Measurements from ENCODE around the gene PIP5K1C.

Gene PIP5K1C

DNA sequence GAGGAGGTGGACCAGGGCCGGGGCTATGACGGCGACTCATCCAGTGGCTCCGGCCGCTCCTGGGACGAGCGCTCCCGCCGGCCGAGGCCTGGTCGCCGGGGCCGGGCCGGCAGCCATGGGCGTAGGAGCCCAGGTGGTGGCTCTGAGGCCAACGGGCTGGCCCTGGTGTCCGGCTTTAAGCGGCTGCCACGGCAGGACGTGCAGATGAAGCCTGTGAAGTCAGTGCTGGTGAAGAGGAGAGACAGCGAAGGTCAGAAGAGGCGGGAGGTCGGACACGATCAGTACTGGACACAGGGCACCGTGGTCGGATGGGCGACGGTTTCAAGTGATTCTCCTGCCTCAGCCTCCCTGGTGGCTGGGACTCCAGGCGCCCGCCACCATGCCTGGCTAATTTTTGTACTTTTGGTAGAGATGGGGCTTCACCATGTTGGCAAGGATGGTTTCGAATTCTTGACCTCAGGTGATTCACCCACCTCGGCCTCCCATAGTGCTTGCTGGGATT lies 30.2 kb upstream of the PIP5K1C start:
- DNase-seq (ENCODE audit: low read depth in 2 of 2): no peak
- H3K4me3 ChIP-seq (replicated peaks in 1 of 2; ENCODE audit: low read depth in 2 of 2, low read length in 2 of 2): no peak overlapping the region
- TF ChIP-seq, protein P1, sequence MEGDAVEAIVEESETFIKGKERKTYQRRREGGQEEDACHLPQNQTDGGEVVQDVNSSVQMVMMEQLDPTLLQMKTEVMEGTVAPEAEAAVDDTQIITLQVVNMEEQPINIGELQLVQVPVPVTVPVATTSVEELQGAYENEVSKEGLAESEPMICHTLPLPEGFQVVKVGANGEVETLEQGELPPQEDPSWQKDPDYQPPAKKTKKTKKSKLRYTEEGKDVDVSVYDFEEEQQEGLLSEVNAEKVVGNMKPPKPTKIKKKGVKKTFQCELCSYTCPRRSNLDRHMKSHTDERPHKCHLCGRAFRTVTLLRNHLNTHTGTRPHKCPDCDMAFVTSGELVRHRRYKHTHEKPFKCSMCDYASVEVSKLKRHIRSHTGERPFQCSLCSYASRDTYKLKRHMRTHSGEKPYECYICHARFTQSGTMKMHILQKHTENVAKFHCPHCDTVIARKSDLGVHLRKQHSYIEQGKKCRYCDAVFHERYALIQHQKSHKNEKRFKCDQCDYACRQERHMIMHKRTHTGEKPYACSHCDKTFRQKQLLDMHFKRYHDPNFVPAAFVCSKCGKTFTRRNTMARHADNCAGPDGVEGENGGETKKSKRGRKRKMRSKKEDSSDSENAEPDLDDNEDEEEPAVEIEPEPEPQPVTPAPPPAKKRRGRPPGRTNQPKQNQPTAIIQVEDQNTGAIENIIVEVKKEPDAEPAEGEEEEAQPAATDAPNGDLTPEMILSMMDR (IDR thresholded peaks at IDR 0.05; ENCODE audit: low read depth, low read length): no peak

DNA sequence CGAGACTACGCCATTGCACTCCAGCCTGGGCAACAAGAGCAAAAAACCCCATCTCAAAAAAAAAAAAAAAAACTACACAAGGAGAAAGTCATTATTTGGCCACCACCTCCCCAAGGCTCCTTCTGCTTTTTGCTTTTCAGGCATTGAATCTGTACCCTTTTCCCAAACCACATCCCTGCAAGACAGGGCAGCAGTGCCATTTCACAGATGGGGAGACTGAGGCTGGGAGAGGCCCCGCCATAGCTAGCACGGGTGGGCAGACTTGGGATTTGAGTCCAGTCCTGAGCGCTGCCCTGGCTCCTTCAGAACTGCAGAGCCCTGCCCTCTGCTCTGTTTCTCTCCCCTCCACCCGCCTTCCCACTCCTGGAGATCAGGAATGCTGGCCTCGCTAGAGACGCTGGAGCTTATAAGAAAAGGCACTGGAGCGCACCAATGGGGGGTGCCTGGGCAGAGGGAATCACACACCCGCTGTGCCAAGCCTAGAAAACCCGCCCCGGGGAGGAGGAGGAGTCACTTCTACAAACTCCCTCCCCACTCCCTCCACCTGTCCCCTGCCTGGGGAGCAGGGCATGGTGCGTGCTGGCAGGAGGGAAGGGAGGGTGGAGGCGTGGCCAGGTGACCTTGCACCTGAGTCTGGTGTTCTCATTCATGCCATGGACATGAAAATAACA lies 25.5 kb upstream of the PIP5K1C start:
- no peak overlapping the region for H3K4me3 ChIP-seq (replicated peaks in 1 of 2; ENCODE audit: low read depth in 2 of 2, low read length in 2 of 2)
- DNase-seq (ENCODE audit: low read depth in 2 of 2): no peak
- TF ChIP-seq, protein P1 (IDR thresholded peaks at IDR 0.05; ENCODE audit: low read depth, low read length): no peak

DNA sequence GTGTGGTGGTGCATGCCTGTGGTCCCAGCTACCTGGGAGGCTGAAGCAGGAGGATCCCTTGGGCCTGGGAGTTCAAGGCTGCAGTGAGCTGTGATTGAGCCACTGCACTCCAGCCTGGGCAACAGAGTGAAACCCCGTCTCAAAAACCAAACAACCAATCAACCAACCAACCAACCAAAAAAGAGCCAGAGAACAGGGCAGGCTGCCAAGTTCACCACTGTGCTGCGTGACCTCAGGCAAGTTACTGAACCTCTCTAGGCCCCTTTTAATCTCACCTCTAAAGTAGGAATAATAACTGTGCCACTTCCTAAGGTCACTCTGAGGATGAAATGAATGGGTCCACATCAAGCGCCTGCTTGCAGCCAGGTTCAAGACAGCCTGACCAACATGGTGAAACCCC lies 24.9 kb upstream of the PIP5K1C start:
- DNase-seq (ENCODE audit: low read depth in 2 of 2): no peak
- TF ChIP-seq, protein P1 (IDR thresholded peaks at IDR 0.05; ENCODE audit: low read depth, low read length): no peak
- no peak overlapping the region for H3K4me3 ChIP-seq (replicated peaks in 1 of 2; ENCODE audit: low read depth in 2 of 2, low read length in 2 of 2)

DNA sequence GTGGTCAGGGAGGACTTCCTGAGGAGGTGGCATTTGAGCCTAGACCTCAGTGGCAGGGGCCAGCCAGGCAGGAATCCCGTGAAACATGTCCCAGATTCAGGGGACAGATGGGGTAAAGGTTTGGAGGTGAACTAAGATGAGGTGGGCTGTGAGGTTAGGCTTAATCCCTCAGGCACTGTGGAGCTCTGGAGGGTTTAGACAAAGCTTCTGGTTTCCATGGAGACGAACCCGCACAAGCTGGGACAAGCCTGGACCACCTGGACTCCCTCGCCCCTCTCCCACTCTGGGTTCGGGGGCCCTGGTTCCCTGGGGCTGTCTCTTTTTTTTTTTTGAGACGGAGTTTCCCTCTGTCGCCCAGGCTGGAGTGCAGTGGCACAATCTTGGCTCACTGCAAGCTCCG lies 23.6 kb upstream of the PIP5K1C start:
- TF ChIP-seq, protein P1 (IDR thresholded peaks at IDR 0.05; ENCODE audit: low read depth, low read length): no peak
- DNase-seq (ENCODE audit: low read depth in 2 of 2): no peak
- H3K4me3 ChIP-seq (replicated peaks in 1 of 2; ENCODE audit: low read depth in 2 of 2, low read length in 2 of 2): no peak overlapping the region

DNA sequence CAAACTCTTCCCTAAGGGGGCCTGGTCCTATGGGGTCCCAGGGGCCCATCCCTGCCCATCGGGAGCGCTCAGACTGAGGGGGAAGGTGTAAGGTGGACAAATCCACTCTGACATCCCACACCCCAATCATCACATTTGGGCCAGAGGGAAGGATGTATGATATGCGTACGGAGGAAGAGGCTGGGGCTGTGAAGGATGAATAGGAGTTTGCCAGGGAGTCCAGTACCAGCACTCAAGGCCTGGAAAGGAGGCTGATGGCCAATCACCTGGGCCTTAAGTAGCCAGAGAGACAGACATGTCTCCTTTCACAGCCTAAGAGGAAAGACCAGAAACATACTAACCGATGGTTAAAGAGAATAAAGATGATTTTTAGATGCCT lies 22.8 kb upstream of the PIP5K1C start:
- TF ChIP-seq, protein P1 (IDR thresholded peaks at IDR 0.05; ENCODE audit: low read depth, low read length): no peak
- DNase-seq (ENCODE audit: low read depth in 2 of 2): no peak
- H3K4me3 ChIP-seq (replicated peaks in 1 of 2; ENCODE audit: low read depth in 2 of 2, low read length in 2 of 2): no peak overlapping the region

DNA sequence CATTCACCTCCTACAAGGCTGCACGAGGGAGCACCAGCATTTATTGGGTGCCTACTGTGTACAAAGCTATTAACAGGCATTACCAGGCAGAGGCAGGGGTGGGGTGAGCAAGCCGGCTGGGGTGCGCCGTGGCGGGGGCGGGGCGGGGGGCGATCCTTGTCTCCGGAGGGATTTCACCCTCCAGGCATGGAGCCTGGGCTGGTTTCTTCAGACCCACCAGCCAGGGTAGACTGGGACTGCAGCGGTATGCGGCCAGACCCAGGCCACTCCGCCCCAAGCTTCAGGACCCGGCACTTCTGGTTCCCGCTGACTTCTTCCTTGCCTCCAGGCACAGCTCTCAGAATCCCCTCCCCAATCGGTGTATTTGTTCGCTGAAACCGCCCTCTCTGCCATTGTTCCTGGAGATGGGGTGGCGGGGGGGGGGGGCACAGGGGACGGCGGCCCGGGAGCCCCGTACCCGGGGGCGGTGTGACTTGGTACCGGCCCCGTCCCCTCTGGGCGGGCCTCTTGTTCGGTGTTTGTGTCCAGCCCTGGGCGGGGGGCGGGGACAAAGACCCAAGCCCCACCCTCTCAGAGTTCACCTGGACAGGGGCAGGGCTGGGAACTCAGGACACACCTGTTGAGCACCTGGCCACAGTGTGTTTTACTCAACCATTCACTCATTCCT lies 22.3 kb upstream of the PIP5K1C start:
- no peak for DNase-seq (ENCODE audit: low read depth in 2 of 2)
- TF ChIP-seq, protein P1 (IDR thresholded peaks at IDR 0.05; ENCODE audit: low read depth, low read length): no peak
- no peak overlapping the region for H3K4me3 ChIP-seq (replicated peaks in 1 of 2; ENCODE audit: low read depth in 2 of 2, low read length in 2 of 2)

Measured in cardiac fibroblast (primary cell).